SU-DHL-6 (cell line): Measurements from ENCODE around the gene INMT.

Source experiments
- EZH2phosphoT487 ChIP-seq: fragments of 200-600 bp; sonication (generic), shearing (Covaris generic); conservative IDR thresholded peaks from 2 replicates; pipeline ENCODE4 v1.6.1; 2018; ENCODE audit warnings: mild to moderate bottlenecking, antibody characterized with exemption, low read length, moderate library complexity, mixed read lengths
- TF ChIP-seq, protein P1 (sequence below): fragments of 200-600 bp; sonication (generic); IDR thresholded peaks from one replicate; pipeline ENCODE4 v1.5.1; 2017; ENCODE audit warnings: antibody characterized with exemption, mild to moderate bottlenecking, low read length, moderate library complexity; ENCODE audit not compliant: insufficient read depth, poor library complexity, severe bottlenecking

GRCh38 chr7:30706908-30707307 is 45.0 kb upstream of the INMT start:
- TF ChIP-seq, protein P1, sequence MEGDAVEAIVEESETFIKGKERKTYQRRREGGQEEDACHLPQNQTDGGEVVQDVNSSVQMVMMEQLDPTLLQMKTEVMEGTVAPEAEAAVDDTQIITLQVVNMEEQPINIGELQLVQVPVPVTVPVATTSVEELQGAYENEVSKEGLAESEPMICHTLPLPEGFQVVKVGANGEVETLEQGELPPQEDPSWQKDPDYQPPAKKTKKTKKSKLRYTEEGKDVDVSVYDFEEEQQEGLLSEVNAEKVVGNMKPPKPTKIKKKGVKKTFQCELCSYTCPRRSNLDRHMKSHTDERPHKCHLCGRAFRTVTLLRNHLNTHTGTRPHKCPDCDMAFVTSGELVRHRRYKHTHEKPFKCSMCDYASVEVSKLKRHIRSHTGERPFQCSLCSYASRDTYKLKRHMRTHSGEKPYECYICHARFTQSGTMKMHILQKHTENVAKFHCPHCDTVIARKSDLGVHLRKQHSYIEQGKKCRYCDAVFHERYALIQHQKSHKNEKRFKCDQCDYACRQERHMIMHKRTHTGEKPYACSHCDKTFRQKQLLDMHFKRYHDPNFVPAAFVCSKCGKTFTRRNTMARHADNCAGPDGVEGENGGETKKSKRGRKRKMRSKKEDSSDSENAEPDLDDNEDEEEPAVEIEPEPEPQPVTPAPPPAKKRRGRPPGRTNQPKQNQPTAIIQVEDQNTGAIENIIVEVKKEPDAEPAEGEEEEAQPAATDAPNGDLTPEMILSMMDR, result no peak
- TF ChIP-seq EZH2phosphoT487, result no peak
